ENCODE data around the gene AVEN.
"Not testable (repeated sequence)": the region's sequence is repeated elsewhere in the genome, so short reads cannot be mapped to it uniquely, and the experiment has no call there.

Gene AVEN

DNA sequence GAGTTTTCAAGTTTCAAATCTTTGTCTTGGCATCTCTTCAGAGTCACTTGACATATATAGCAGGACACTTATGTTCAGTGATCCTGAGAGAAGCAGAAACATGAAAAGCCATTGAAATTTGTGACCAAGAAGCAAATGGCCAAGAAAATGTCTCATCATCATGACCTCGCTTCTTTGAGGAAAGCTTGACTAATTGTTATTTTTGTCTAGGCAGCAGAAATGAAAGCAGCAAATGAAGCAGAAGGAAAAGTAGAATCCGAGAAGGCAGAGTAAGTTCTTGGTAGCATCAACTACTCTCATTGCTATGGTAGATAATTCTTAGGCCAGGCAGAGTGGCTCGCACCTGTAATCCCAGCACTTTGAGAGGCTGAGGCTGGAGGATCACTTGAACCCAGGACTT lies 198.4 kb downstream of the AVEN start:
- DNase-seq, result no peak

DNA sequence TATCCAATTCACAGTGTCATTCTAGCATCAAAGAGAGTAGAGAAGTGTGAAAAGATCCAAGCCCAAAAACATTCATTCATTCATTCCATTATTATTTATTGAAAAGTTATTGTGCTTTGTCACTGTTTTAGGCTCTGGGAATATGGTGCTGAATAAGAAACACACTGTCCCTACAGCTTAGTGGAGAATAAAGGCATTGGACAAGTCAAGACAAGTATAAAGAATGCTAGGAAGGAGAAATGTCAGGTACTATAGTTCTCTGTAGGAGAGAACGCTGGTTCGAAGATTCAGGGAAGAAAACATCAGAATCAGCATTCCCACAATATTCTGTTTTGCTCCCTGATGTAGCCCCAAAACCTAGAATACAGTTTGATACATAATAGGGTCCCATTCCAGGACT lies 199.5 kb downstream of the AVEN start:
- DNase-seq, result no peak

DNA sequence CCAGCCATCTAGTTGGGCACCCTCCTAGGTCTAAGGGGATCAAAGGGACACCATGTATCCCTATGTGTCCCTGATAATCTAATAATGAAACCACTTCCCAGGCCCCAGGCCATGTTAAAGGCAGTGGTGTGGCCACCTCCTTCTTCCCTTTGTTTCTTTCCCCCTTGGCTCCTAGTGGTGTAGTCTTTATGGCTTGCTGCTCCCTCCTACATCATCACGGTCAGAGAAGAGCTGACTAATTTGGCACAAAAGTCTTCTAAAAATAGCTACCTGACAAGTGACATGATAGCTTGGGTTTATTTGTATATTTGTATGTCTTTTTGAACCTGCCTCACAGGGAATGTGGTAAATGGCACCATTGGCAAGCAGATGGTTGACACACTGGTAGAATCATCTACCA lies 201.7 kb downstream of the AVEN start:
- no peak for DNase-seq

DNA sequence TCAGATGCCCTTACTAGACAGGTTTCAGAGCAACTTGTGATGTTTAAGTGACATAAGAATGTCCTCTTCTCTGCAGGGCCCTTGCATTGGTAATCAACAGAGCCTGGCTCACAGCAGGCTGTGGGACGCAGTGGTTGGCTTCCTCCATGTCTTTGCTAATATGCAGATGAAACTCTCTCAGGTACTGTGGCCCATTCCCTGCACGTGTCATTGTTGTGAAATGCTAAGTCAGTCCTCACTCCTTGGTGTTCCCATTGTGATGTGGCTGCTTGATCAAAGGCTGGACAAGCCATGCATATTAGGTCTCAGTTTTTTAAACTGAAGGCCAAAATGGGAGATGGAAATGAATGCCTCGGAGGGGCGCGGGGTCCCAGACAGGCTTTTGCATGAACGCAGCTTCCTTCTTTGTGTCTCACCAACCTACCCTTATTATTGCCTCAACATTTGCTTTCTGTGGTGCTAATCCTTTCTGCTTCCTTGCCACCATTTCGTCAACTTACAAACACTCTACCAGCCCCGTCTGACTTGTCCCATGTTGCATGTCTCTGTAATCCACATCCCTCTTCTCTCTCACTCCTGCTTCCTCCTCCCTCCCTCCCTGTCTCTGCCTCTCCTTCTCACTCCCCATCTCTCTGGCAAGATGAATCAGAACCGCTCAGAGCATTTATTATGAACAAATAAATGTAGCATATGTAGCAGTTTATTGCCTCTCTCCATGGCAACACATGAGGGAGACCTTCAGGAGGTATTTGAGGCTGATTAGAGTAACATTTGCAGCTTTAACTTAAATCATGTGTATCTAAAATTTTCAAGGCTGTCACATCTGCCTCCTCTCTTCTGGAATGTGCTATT lies 203.9 kb downstream of the AVEN start:
- no peak for DNase-seq

DNA sequence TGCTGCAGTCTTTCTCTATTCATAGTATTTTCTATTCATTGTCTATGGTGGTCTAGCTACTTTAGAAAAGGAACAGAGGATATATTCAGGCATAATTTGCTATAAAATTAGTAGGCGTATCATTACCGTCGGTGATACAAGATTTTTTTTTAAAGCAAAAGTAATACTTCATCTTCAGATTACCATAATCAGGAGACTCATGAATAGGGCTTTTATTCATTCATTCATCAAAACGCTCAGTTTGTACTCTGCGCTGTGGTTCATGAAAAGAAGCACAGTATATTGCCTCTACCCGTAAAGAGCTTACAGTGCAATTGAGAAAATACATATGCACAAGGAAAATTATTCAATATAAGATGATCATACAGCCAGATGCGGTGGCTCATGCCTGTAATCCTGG lies 207.4 kb downstream of the AVEN start:
- no peak for DNase-seq

DNA sequence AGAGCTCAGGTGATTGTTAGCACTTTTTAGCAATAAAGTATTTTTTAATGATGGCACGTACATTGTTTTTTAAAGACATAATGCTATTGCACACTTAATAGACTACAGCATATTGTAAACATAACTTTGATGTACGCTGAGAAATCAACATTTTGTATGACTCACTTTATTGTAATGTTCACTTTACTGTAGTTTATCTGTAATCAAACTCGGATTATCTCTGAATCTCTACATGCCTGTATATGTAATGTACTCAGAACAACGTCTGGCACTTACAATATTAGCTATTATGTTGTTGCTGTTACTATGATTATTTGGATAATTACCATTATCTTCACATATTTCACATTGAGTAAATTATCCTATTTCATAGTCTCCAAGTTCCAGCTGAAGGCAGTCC lies 208.7 kb downstream of the AVEN start:
- DNase-seq, result no peak

DNA sequence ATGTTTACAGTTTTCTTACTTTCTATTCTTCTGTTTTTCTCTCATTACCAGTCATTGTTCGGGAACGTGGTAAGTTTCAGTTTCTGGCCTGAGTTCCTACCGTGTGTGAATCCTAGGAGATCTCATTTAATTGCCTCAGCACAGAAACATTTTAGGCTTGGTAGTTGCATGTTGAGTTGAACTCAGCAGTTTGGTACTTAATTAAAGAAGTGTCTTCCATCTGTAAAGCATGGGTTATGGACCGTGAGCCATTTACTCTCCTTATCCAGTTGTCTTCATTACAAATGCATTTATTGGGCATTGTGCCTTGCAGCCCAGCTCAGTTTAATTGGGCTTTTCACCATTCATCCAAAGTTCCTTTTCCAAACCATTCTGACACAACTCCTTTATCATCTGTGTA lies 212.8 kb downstream of the AVEN start:
- DNase-seq, result no peak

DNA sequence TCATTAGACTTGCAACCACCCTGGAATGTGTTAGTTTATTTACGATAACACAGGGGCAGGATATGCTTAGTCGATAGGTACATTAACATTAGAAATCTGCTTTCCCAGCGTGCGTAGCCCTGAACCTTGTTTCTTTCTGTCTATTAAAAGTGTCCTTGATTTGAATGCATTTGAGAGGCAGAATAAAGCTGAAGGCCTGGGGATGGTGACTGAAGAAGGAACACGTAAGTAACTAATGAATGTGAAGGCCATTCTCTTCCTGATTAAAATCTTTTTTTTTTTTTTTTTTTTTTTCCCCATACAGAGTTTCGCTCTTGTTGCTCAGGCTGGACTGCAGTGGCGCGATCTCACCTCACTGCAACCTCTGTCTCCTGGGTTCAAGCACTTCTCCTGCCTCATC lies 213.6 kb downstream of the AVEN start:
- DNase-seq, result no peak

DNA sequence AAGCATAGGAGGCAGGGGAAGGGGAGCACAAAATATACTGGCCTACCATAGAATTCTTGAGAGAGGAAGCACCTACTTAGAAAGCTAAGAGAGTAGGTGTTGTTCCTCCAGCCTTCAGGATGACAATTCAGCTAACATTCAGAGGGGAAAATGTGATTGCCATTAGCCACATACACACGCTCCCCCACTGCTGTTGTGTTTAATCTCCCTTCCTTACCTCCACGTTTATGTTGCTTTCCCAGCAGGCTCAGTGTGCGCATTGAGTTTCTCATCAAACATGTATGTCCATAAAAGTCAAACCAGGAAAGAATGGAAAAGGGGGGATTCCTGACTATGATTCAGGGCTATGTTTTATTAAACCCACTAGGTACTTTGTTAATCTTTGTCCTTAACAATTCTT lies 215.9 kb downstream of the AVEN start:
- no peak for DNase-seq

DNA sequence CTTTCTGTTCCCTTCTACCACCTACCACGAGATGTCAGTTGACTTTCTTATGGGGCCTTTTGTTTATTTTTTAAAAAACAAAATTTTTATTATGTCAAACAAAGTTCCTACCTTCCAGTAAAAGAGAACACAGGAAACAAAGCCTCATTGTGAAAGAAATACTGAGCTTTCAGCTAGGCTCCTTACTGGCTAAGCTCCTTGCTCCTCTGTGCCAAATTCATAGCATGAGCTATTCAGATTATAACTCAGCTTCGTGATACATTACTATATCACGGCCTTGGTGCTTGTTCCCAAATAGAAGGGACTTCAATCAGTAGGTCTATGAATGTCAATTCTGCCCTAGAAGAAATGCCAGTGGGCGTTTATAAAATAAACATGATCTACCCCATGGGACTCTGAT lies 216.5 kb downstream of the AVEN start:
- no peak for DNase-seq

DNA sequence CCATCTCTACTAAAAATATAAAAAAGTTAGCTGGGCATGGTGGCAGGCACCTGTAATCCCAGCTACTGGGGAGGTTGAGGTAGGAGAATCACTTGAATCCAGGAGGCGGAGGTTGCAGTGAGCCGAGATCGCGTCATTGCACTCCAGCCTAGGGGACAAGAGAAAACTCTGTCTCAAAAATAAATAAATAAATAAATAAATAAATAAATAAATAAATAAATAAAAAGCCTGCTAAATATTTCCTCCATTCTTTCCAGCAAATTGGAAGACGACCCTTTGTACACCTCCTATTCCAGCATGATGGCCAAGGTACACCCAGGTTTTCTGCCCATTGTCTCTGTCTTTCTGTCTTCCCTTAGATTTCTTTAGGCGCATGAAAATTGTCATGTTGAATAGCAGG lies 219.5 kb downstream of the AVEN start:
- not testable (repeated sequence) for DNase-seq

Data from activated CD4-positive, alpha-beta T cell treated with anti-CD3 and anti-CD28 coated beads, Interleukin-2, Interleukin-6, amounts not matched to agents 100 ng/mL and 50 ng/mL, durations not matched to agents 16 hours and 8 hours (primary cell).